GM12878 (cell line): Measurements from ENCODE around the gene ME2. TPM values are rescaled to one million over a fixed set of nuclear protein-coding genes. Genes with fewer than 3 reads are reported as not detected.

Experiments used
- ATAC-seq: fragments of 200-7000 bp; cut with Tn5 transposase; 3 replicates; pipeline ENCODE4 v1.9.1; 2020; ENCODE audit warnings: mild to moderate bottlenecking, moderate library complexity
- BruUV-seq: library from RNA; stranded (reverse); fragments of 400-500 nt; replicated peaks from 2 replicates; lab custom pipeline; 2021; lab: Mats Ljungman, UMichigan
- CTCF ChIA-PET: fragments of 300-600 bp; sonication (Branson Sonifier 250); formaldehyde crosslinking; extraction: SDS; loops from one replicate; lab custom pipeline; 2021; ENCODE audit warnings: inconsistent platforms; lab: Yijun Ruan, JAX
- POLR2A ChIA-PET: fragments of 350-600 bp; formaldehyde crosslinking; extraction: SDS; loops from one replicate; lab custom pipeline; 2021; ENCODE audit warnings: inconsistent platforms; lab: Charles Lee
- RAD21 ChIA-PET: fragments of 300-600 bp; sonication (Branson Sonifier 250); formaldehyde crosslinking; loops from one replicate; lab custom pipeline; 2023; ENCODE audit warnings: antibody characterized with exemption; ENCODE audit not compliant: unreplicated experiment; lab: Charles Lee
- SMC1A ChIA-PET: fragments of 300-600 bp; sonication (Branson Sonifier 250); formaldehyde crosslinking; loops from one replicate; lab custom pipeline; 2023; ENCODE audit not compliant: unreplicated experiment, uncharacterized antibody; lab: Charles Lee
- DNase-seq: peaks from one replicate; pipeline ENCODE4 v3.0.0-alpha.2; 2011; ENCODE audit warnings: low read depth, low spot score
- FAIRE-seq: peaks from 3 replicates; lab custom pipeline; 2011; peaks lifted over from hg19 to GRCh38; lab: Jason Lieb, UNC
- H2AFZ ChIP-seq: 2 replicates; pipeline ENCODE4 v1.6.0; 2011; ENCODE audit warnings: low read depth, low read length, control low read depth; ENCODE audit not compliant: control insufficient read depth
- H3K27ac ChIP-seq: 2 replicates; pipeline ENCODE4 v1.5.1; 2011; ENCODE audit warnings: control low read depth; ENCODE audit not compliant: control insufficient read depth, insufficient read depth
- H3K27me3 ChIP-seq, 2 experiments: replicated peaks in 1 of 2; 2 replicates each; pipeline versions ENCODE4 v1.6.0 to v1.6.1; 2011; ENCODE audit warnings: low read length in 1 of 2; ENCODE audit not compliant: control insufficient read depth in 2 of 2, insufficient read depth in 2 of 2
- H3K36me3 ChIP-seq, 2 experiments: 2 replicates each; pipeline ENCODE4 v1.5.1; 2011; ENCODE audit warnings: low read length in 1 of 2; ENCODE audit not compliant: control insufficient read depth in 2 of 2, insufficient read depth in 2 of 2
- H3K4me1 ChIP-seq: 2 replicates; pipeline ENCODE4 v1.6.1; 2011; ENCODE audit warnings: mild to moderate bottlenecking, low read length, moderate library complexity, mixed read lengths; ENCODE audit not compliant: control insufficient read depth, insufficient read depth
- H3K4me2 ChIP-seq: 2 replicates; pipeline ENCODE4 v1.6.0; 2011; ENCODE audit warnings: control low read depth; ENCODE audit not compliant: control insufficient read depth, insufficient read depth
- H3K4me3 ChIP-seq: fragments of 200-600 bp; sonication (generic); 2 replicates; pipeline ENCODE4 v1.5.1; 2016
- H3K79me2 ChIP-seq: 2 replicates; pipeline ENCODE4 v1.6.0; 2011; ENCODE audit warnings: low read length; ENCODE audit not compliant: control insufficient read depth, insufficient read depth
- H3K9ac ChIP-seq: 2 replicates; pipeline ENCODE4 v1.8.0; 2011; ENCODE audit warnings: low read length, control low read depth, mixed read lengths; ENCODE audit not compliant: control insufficient read depth, insufficient read depth
- H3K9me3 ChIP-seq: replicated peaks from 3 replicates; pipeline ENCODE4 v1.5.1; 2011; ENCODE audit warnings: mild to moderate bottlenecking, low read length; ENCODE audit not compliant: control insufficient read depth, insufficient read depth
- H4K20me1 ChIP-seq: 2 replicates; pipeline ENCODE4 v1.6.0; 2011; ENCODE audit not compliant: control insufficient read depth, insufficient read depth
- CHD4 ChIP-seq: fragments of 200-600 bp; sonication (generic); IDR thresholded peaks from 2 replicates; pipeline ENCODE4 v1.6.1; 2016; ENCODE audit warnings: mild to moderate bottlenecking
- JUND ChIP-seq: IDR thresholded peaks from 2 replicates; pipeline ENCODE4 v1.6.1; 2012; ENCODE audit warnings: low read depth, mild to moderate bottlenecking, low read length, improper control_type of control experiment, moderate library complexity
- KAT2A ChIP-seq: conservative IDR thresholded peaks from 2 replicates; pipeline ENCODE4 v1.6.1; 2011; ENCODE audit warnings: low read depth, low read length; ENCODE audit not compliant: control insufficient read depth
- POLR2AphosphoS5 ChIP-seq: IDR thresholded peaks from 2 replicates; pipeline ENCODE4 v1.6.1; 2011; ENCODE audit warnings: mild to moderate bottlenecking, low read length, inconsistent platforms
- SMC3 ChIP-seq: IDR thresholded peaks from 2 replicates; pipeline ENCODE4 v1.6.1; 2011; ENCODE audit warnings: low read length, improper control_type of control experiment, borderline replicate concordance
- ZZZ3 ChIP-seq: IDR thresholded peaks from 2 replicates; pipeline ENCODE4 v1.6.1; 2011; ENCODE audit warnings: low read depth; ENCODE audit not compliant: control insufficient read depth, insufficient read length
- in situ Hi-C: fragments of 300-500 bp; cut with MboI; formaldehyde crosslinking; loops from 9 replicates; pipeline ENCODE4 v1.14.3; 2018; ENCODE audit warnings: mixed read lengths
- intact Hi-C: fragments of 100-400 bp; cut with micrococcal nuclease; formaldehyde crosslinking; loops from one replicate; pipeline ENCODE4 v1.14.2; 2022; ENCODE audit not compliant: unreplicated experiment
- polyA plus RNA-seq, 11 experiments: library from polyadenylated mRNA; depleted of rRNA in 4 of 11; unstranded in 6 of 11; stranded (reverse) in 5 of 11; fragments of >200 nt; fragmentation: Nextera tagmentation in 4 of 11; fragmentation: Illumina TruSeq in 1 of 11; extraction: Ambion mirVana in 4 of 11; extraction: Trizol in 1 of 11; gene quantifications; 1 replicate in 1 of 11; 2 replicates in 10 of 11; pipeline versions ENCODE4 v1.2.1 to v1.2.3, GENCODE V29; 2011 to 2016; ENCODE audit warnings: inconsistent platforms in 2 of 11, missing spikeins in 2 of 11, low read depth in 1 of 11
- total RNA-seq, 4 experiments: library from RNA; depleted of rRNA in 3 of 4; stranded (reverse); fragments of >200 nt in 3 of 4; fragmentation: Illumina TruSeq in 1 of 4; extraction: Trizol in 1 of 4; gene quantifications; 2 replicates each; pipeline versions ENCODE4 v1.2.1 to v1.2.3, GENCODE V29; 2013 to 2021
- TF ChIP-seq, protein P1 (sequence below): fragments of 450-650 bp; IDR thresholded peaks from 2 replicates; pipeline ENCODE4 v1.6.1; 2017; ENCODE audit warnings: mild to moderate bottlenecking, moderate library complexity
- TF ChIP-seq, protein P2 (sequence below): IDR thresholded peaks from 2 replicates; pipeline ENCODE4 v1.6.1; 2012; ENCODE audit warnings: improper control_type of control experiment, low read depth, low read length; ENCODE audit not compliant: insufficient replicate concordance
- TF ChIP-seq, protein P3 (sequence below), 3 experiments: IDR thresholded peaks in 2 of 3; conservative IDR thresholded peaks in 1 of 3; 2 replicates each; pipeline ENCODE4 v1.5.1; 2011; ENCODE audit warnings: low read depth in 3 of 3, low read length in 3 of 3, mild to moderate bottlenecking in 3 of 3, control low read depth in 2 of 3, moderate library complexity in 2 of 3, inconsistent platforms in 1 of 3, mixed read lengths in 1 of 3; ENCODE audit not compliant: control insufficient read depth in 2 of 3, insufficient read depth in 1 of 3; ENCODE audit errors: extremely low read depth in 1 of 3

The ME2 gene
- total and polyA plus RNA-seq, 10 of the 15 experiments (the other 5 are each of a cell fraction or from before 2014, with no cell fraction given): 41.3 to 155 (median 133) TPM

DNA sequence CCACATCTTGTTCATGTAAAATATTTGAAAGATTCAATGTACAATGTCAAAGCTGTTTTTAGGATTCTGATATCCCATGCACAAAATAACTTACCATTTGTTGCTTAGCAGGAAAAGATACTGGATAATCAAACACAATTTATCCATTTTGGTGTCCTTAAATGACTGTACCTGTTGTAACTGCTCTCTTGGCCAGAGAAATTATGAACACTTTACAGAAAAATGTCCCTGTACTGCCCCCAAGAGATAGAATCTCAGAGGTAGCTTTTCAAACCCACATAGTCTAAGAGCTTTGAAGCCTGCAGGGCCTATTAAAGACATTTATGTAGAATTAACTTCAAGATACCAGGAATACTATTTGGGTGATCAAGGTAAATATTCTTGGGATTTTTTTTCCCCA, 12.2 kb upstream of the ME2 start:
- no peaks in the 10 kb centered on the region for H3K27me3 ChIP-seq
- SMC1A ChIA-PET: interaction anchor here (0.8 to 2.2 kb wide), 8 partner anchors 12 to 50 kb away, joined by 3 to 24 read pairs (median 4); partner anchors contain the start of genes ME2 and MRO
- H3K9me3 ChIP-seq: no peaks in the 10 kb centered on the region
- RAD21 ChIA-PET: interaction anchor here (0.5 to 2.2 kb wide), 8 partner anchors 12 to 185 kb away, joined by 3 to 20 read pairs (median 4); partner anchors contain the start of gene ME2
- H3K4me2 ChIP-seq: no peak overlapping the region
- DNase-seq (no peak), FAIRE-seq (no peak), ATAC-seq (peak; percentile 73)
- no peaks in the 10 kb centered on the region for H4K20me1 ChIP-seq
- no peak overlapping the region for H2AFZ ChIP-seq
- BruUV-seq: no TSS peak
- no peak overlapping the region for H3K9ac ChIP-seq
- POLR2A ChIA-PET: no interaction called here
- in situ Hi-C loops (no loop called here), intact Hi-C loops (loop anchor here (2.0 kb wide), 1 partner anchor 46 kb away; the partner anchor contains the start of gene MRO)
- H3K4me1 ChIP-seq: peaks cover 12% of the 10 kb centered on the region
- H3K4me3 ChIP-seq: no peak overlapping the region
- no peaks in the 10 kb centered on the region for H3K36me3 ChIP-seq
- CTCF ChIA-PET: interaction anchor here (0.6 to 2.5 kb wide), 8 partner anchors 33 to 194 kb away, joined by 3 to 46 read pairs (median 4); partner anchors contain the start of gene MRO
- no peak overlapping the region for H3K27ac ChIP-seq
- no peaks in the 10 kb centered on the region for H3K79me2 ChIP-seq
- TF ChIP-seq, protein P1, sequence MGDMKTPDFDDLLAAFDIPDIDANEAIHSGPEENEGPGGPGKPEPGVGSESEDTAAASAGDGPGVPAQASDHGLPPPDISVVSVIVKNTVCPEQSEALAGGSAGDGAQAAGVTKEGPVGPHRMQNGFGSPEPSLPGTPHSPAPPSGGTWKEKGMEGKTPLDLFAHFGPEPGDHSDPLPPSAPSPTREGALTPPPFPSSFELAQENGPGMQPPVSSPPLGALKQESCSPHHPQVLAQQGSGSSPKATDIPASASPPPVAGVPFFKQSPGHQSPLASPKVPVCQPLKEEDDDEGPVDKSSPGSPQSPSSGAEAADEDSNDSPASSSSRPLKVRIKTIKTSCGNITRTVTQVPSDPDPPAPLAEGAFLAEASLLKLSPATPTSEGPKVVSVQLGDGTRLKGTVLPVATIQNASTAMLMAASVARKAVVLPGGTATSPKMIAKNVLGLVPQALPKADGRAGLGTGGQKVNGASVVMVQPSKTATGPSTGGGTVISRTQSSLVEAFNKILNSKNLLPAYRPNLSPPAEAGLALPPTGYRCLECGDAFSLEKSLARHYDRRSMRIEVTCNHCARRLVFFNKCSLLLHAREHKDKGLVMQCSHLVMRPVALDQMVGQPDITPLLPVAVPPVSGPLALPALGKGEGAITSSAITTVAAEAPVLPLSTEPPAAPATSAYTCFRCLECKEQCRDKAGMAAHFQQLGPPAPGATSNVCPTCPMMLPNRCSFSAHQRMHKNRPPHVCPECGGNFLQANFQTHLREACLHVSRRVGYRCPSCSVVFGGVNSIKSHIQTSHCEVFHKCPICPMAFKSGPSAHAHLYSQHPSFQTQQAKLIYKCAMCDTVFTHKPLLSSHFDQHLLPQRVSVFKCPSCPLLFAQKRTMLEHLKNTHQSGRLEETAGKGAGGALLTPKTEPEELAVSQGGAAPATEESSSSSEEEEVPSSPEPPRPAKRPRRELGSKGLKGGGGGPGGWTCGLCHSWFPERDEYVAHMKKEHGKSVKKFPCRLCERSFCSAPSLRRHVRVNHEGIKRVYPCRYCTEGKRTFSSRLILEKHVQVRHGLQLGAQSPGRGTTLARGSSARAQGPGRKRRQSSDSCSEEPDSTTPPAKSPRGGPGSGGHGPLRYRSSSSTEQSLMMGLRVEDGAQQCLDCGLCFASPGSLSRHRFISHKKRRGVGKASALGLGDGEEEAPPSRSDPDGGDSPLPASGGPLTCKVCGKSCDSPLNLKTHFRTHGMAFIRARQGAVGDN: no peak
- TF ChIP-seq CHD4 (no peak), SMC3 (peak; percentile 64; the same call in 1 of the 2 replicates), JUND (no peak), KAT2A (no peak), POLR2AphosphoS5 (no peak), ZZZ3 (no peak)
- TF ChIP-seq, protein P2, sequence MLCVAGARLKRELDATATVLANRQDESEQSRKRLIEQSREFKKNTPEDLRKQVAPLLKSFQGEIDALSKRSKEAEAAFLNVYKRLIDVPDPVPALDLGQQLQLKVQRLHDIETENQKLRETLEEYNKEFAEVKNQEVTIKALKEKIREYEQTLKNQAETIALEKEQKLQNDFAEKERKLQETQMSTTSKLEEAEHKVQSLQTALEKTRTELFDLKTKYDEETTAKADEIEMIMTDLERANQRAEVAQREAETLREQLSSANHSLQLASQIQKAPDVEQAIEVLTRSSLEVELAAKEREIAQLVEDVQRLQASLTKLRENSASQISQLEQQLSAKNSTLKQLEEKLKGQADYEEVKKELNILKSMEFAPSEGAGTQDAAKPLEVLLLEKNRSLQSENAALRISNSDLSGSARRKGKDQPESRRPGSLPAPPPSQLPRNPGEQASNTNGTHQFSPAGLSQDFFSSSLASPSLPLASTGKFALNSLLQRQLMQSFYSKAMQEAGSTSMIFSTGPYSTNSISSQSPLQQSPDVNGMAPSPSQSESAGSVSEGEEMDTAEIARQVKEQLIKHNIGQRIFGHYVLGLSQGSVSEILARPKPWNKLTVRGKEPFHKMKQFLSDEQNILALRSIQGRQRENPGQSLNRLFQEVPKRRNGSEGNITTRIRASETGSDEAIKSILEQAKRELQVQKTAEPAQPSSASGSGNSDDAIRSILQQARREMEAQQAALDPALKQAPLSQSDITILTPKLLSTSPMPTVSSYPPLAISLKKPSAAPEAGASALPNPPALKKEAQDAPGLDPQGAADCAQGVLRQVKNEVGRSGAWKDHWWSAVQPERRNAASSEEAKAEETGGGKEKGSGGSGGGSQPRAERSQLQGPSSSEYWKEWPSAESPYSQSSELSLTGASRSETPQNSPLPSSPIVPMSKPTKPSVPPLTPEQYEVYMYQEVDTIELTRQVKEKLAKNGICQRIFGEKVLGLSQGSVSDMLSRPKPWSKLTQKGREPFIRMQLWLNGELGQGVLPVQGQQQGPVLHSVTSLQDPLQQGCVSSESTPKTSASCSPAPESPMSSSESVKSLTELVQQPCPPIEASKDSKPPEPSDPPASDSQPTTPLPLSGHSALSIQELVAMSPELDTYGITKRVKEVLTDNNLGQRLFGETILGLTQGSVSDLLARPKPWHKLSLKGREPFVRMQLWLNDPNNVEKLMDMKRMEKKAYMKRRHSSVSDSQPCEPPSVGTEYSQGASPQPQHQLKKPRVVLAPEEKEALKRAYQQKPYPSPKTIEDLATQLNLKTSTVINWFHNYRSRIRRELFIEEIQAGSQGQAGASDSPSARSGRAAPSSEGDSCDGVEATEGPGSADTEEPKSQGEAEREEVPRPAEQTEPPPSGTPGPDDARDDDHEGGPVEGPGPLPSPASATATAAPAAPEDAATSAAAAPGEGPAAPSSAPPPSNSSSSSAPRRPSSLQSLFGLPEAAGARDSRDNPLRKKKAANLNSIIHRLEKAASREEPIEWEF: no peak
- TF ChIP-seq, protein P3, sequence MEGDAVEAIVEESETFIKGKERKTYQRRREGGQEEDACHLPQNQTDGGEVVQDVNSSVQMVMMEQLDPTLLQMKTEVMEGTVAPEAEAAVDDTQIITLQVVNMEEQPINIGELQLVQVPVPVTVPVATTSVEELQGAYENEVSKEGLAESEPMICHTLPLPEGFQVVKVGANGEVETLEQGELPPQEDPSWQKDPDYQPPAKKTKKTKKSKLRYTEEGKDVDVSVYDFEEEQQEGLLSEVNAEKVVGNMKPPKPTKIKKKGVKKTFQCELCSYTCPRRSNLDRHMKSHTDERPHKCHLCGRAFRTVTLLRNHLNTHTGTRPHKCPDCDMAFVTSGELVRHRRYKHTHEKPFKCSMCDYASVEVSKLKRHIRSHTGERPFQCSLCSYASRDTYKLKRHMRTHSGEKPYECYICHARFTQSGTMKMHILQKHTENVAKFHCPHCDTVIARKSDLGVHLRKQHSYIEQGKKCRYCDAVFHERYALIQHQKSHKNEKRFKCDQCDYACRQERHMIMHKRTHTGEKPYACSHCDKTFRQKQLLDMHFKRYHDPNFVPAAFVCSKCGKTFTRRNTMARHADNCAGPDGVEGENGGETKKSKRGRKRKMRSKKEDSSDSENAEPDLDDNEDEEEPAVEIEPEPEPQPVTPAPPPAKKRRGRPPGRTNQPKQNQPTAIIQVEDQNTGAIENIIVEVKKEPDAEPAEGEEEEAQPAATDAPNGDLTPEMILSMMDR (IDR thresholded peaks at IDR 0.05 in 2 of 3, conservative IDR thresholded peaks at IDR 0.05 in 1 of 3; ENCODE audit: control insufficient read depth in 2 of 3, extremely low read depth in 1 of 3, insufficient read depth in 1 of 3, low read depth in 3 of 3, low read length in 3 of 3): peak; percentile 19 to 42 (median 32); a peak in 5 of 6 replicates
